Suprapubic skin (tissue), 3 donors: Measurements from ENCODE around the gene GLG1.

ENCODE experiments used
- CTCF ChIP-seq, 2 donors: fragments of 200-600 bp in 1 of 2; fragments of 450-650 bp in 1 of 2; sonication (generic) in 1 of 2; IDR thresholded peaks; one replicate each; pipeline ENCODE4 v1.5.1; 2016 to 2019; ENCODE audit warnings: antibody characterized with exemption in 2 of 2, mild to moderate bottlenecking in 1 of 2, moderate library complexity in 1 of 2
- POLR2AphosphoS5 ChIP-seq, 3 donors: sonication (generic); formaldehyde crosslinking; IDR thresholded peaks; one replicate each; pipeline ENCODE4 v1.6.1; 2017; ENCODE audit warnings: antibody characterized with exemption in 3 of 3

- no peak for TF ChIP-seq CTCF (IDR thresholded peaks at IDR 0.05)
- no peak for TF ChIP-seq POLR2AphosphoS5 (IDR thresholded peaks at IDR 0.05)
Measured at GRCh38 chr16:74448990-74449389, 157.9 kb downstream of the GLG1 start.
